Activated naive CD8-positive, alpha-beta T cell treated with anti-CD3 and anti-CD28 coated beads, Interleukin-2, amount 10 ng/mL, durations not matched to agents 7 days and 5 days (primary cell): ENCODE measurements around the gene EML4. TPM values are rescaled to one million over a fixed set of nuclear protein-coding genes. Genes with fewer than 3 reads are reported as not detected.
"Not testable (repeated sequence)": the region's sequence is repeated elsewhere in the genome, so short reads cannot be mapped to it uniquely, and the experiment has no call there.

Experiments used
- ATAC-seq: fragments of 150-1000 bp; cut with Tn5 transposase; one replicate; pipeline ENCODE4 v1.10.0; 2021; ENCODE audit warnings: low read depth, moderate library complexity
- POLR2A ChIA-PET: fragments of 350-600 bp; sonication (Branson Sonifier 250); formaldehyde crosslinking; loops from one replicate; lab custom pipeline; 2021; ENCODE audit warnings: antibody characterized with exemption; lab: Charles Lee
- DNase-seq: peaks from one replicate; pipeline ENCODE4 v3.0.0; 2021
- H3K27ac Mint-ChIP-seq: one replicate; pipeline ENCODE4 v1.8.0; 2022; ENCODE audit warnings: mild to moderate bottlenecking, mixed read lengths
- H3K27me3 Mint-ChIP-seq: one replicate; pipeline ENCODE4 v1.8.0; 2022; ENCODE audit warnings: mild to moderate bottlenecking, moderate library complexity, mixed read lengths
- H3K36me3 Mint-ChIP-seq: one replicate; pipeline ENCODE4 v1.8.0; 2021; ENCODE audit warnings: mild to moderate bottlenecking, mixed read lengths
- H3K4me1 Mint-ChIP-seq: one replicate; pipeline ENCODE4 v1.8.0; 2021; ENCODE audit warnings: mixed read lengths
- H3K4me3 Mint-ChIP-seq: one replicate; pipeline ENCODE4 v1.8.0; 2022; ENCODE audit warnings: mild to moderate bottlenecking, moderate library complexity, mixed read lengths
- H3K9me3 Mint-ChIP-seq: one replicate; pipeline ENCODE4 v1.8.0; 2021; ENCODE audit warnings: mixed read lengths
- total RNA-seq, 2 experiments: library from RNA; stranded (reverse); gene quantifications; one replicate each; pipeline ENCODE4 v1.2.3, GENCODE V29; 2021

The EML4 gene
- total RNA-seq, 2 experiments from 2014 or later = 111 to 119 TPM

DNA sequence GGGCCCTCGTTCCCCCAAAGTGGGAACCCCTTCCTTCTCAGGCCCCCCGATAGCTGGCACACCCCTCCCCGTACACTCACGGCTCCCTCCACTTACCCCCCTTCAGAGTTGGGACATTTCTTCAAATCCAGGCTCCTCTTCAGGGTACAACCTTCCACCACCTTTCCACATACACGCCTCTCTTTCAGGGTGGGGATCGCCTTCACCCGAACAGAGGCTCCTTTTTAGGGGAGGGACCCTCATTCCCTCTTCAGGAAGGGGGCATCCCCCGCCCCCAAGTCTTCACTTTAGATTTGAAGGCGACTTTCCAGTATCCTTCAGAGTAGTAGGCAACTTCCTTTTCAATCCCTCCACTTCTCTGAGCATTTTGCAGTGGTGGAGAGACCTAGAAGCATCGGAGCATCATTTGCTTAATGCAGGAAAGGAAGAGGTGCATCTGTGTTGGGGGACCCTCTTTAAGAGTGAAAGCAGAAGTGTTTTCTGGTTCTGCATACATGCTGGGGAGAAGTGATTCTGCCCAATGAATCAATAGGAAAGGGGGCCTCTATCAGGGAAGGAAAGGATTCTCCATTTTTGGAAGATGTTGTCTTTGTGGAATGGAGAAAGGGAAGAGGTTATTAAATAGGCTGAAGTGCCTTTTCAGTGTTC lies 845 bp downstream of the EML4 start:
- H3K27me3 Mint-ChIP-seq = no peaks in the 10 kb centered on the region
- peaks cover 25% of the 10 kb centered on the region for H3K4me1 Mint-ChIP-seq
- peaks cover 2% of the 10 kb centered on the region for H3K36me3 Mint-ChIP-seq
- ATAC-seq (peak; percentile 14), DNase-seq (no peak)
- H3K9me3 Mint-ChIP-seq = no peaks in the 10 kb centered on the region
- no peak overlapping the region for H3K4me3 Mint-ChIP-seq
- POLR2A ChIA-PET = interaction anchor here (0.6 to 5.7 kb wide), 6 partner anchors 27 to 139 kb away, joined by 3 to 45 read pairs (median 8); no protein-coding TSS in a partner anchor
- H3K27ac Mint-ChIP-seq = no peak overlapping the region

DNA sequence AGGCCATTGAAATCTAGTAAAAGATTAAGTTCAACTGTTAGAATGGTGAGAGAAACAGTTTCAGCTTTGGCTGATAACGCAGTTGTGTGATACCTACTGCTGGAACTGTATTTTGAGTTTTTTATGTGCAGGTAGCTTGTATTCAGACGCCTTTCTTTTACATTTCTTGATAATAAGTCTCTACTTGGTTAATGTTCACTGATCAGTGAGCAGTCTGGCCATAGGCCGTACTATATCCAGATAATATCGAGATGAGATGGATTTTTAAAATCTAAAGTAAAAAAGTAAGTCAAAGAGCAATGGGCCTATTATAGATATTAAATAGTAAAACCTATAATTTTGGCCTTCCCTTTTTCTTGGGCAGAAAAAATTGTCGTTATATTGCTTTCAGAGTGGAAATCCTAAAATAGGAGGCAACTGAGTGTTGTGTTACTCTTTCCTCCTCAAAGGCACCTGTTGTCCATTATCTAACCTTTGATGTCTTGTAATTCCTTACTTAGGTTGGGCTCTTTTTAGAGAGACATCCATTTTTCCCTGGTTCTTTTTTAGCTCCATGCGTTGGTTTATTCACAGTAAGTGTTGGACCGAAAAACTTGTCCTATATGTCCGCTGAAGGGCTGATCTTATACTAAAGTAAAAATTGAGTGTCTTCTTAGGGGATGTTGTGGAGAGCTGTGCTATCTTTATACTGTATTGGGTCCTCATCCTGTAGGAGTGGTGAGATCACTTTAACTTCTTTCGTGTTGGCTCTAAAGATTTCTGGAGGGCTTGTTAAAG lies 1.7 kb downstream of the EML4 start:
- no peak for ATAC-seq
- peaks cover 3% of the 10 kb centered on the region for H3K36me3 Mint-ChIP-seq
- no peak overlapping the region for H3K4me3 Mint-ChIP-seq
- no peaks in the 10 kb centered on the region for H3K27me3 Mint-ChIP-seq
- H3K4me1 Mint-ChIP-seq = peaks cover 25% of the 10 kb centered on the region
- DNase-seq = no peak
- POLR2A ChIA-PET = interaction anchor here (0.6 to 5.7 kb wide), 11 partner anchors 10 to 138 kb away, joined by 3 to 45 read pairs (median 6); no protein-coding TSS in a partner anchor
- no peak overlapping the region for H3K27ac Mint-ChIP-seq
- no peaks in the 10 kb centered on the region for H3K9me3 Mint-ChIP-seq

DNA sequence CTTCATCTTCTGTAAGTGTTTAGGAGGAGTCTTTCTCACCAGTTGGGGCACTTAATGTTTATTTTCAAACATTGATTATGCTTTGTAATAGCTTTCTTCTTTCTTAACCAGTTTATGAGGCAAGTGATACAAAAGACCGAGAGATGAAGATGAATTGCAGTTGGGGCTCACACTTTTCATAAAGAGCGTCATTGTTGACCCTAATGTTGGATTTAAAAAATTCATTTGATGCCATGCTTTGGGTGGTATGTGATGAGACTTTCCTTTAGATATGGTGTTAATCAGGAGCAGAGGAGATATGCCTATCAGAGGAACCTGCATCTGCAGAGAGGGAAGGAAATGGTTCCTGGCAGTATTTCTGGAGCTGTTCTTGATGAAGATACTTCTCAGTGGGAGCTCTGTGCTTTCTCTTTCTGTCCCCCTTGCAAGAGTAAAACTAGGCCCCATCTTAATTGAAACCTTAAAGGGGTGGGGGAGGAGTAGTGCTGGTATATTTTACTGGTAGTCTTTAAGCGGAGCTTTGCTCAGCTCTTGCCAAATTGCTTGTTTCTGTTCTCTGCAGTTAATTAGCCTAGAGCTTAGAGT lies 2.3 kb downstream of the EML4 start:
- ATAC-seq (no peak), DNase-seq (no peak)
- H3K27me3 Mint-ChIP-seq = no peaks in the 10 kb centered on the region
- peaks cover 31% of the 10 kb centered on the region for H3K4me1 Mint-ChIP-seq
- H3K4me3 Mint-ChIP-seq = no peak overlapping the region
- POLR2A ChIA-PET = interaction anchor here (0.6 to 5.7 kb wide), 11 partner anchors 9 to 331 kb away, joined by 3 to 45 read pairs (median 6); no protein-coding TSS in a partner anchor
- H3K9me3 Mint-ChIP-seq = no peaks in the 10 kb centered on the region
- peaks cover 9% of the 10 kb centered on the region for H3K36me3 Mint-ChIP-seq
- H3K27ac Mint-ChIP-seq = no peak overlapping the region

DNA sequence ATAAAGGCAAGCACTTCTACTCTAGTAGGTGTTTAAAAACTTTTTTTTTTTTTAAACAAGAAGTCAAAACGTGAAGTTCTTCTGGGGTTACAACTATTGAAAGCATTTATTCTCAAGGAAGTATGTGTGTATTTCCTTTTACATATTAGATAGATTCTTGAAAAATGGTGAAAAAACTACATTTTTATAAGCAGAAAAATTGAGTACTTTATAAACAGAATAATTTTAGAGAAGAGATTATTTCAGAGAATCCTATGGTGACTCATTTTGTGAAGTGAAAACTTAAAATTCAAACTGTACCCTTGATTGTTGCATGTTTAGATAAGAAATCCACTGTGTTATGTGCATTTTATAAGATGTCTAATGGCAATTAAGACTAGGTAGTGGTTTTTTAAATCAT lies 2.9 kb downstream of the EML4 start:
- H3K36me3 Mint-ChIP-seq = peaks cover 9% of the 10 kb centered on the region
- no peak overlapping the region for H3K27ac Mint-ChIP-seq
- DNase-seq (no peak), ATAC-seq (no peak)
- H3K4me3 Mint-ChIP-seq = no peak overlapping the region
- no peaks in the 10 kb centered on the region for H3K9me3 Mint-ChIP-seq
- H3K27me3 Mint-ChIP-seq = no peaks in the 10 kb centered on the region
- H3K4me1 Mint-ChIP-seq = peaks cover 31% of the 10 kb centered on the region
- POLR2A ChIA-PET = interaction anchor here (0.6 to 5.7 kb wide), 8 partner anchors 9 to 331 kb away, joined by 3 to 45 read pairs (median 6); no protein-coding TSS in a partner anchor

DNA sequence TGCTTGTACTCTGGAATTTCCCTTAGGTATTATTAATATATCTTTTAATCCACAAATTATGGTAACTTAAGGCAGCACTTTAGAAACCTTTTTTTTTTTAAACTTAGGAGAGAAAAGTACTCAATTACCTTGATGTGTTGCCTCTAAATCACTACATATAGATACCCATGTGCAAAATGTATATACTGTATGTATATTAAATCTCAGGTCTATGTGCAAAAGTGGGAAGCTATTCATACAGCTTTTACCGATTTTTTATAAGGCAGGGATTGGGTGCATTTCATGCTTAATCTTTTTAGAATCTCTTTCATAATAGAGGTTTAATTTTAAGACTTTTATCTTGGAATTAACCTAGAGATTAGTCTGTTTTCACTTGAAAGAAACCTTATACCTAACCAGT lies 3.4 kb downstream of the EML4 start:
- H3K9me3 Mint-ChIP-seq = no peaks in the 10 kb centered on the region
- POLR2A ChIA-PET = interaction anchor here (0.7 to 5.7 kb wide), 4 partner anchors 8 to 187 kb away, joined by 3 to 45 read pairs (median 4); no protein-coding TSS in a partner anchor
- no peak for DNase-seq
- H3K4me1 Mint-ChIP-seq = peaks cover 31% of the 10 kb centered on the region
- H3K27me3 Mint-ChIP-seq = no peaks in the 10 kb centered on the region
- no peak overlapping the region for H3K4me3 Mint-ChIP-seq
- no peak for ATAC-seq
- H3K36me3 Mint-ChIP-seq = peaks cover 9% of the 10 kb centered on the region
- H3K27ac Mint-ChIP-seq = no peak overlapping the region

DNA sequence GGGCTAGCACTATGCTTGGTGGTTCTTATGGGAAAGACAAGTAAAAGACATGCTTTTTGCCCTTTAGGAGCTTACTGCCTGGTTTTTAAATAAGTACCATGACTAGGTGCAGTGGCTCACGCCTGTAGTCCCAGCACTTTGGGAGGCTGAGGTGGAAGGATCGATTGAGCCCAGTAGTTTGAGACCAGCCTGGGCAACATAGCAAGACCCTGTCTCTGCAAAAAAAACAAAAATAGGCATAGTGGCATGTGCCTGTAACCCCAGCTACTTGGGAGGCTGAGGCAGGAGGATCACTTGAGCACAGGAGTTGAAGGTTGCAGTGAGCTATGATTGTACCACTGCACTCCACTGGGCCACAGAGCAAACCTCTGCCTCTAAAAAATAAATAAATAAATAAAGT lies 4.3 kb downstream of the EML4 start:
- H3K9me3 Mint-ChIP-seq, ATAC-seq: not testable (repeated sequence)
- peak overlapping the region; percentile 68 for H3K27ac Mint-ChIP-seq

DNA sequence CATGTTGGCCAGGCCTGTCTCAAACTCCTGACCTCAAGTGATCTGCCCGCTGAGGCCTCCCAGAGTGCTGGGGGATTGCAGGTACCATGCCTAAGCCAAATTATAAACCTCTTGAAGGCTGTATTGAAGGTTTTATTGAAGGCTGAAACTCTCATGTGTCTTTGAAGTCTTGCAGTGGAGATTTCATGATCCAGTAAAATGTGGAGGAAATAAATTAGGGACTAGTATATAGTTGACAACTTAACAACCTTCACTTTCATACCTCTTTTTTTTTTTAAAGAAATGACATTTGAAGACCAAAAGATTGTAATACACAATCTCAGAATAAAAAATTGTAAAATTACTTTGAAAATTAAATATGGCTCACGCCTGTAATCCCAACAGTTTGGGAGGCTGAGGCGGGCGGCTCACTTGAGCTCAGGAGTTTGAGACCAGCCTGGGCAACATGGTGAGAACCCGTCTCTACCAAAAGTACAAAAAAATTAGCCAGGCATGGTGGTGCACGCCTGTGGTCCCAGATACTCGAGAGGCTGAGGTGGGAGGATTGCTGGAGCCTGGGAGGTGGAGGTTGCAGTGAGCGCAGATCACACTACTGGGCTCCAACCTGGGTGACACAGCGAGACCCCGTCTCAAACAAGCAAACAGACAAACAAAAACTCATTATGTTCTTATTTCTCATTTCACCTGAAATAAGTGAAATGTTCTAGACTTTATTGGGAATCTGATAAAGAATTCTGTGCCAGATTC lies 8.0 kb downstream of the EML4 start:
- H3K36me3 Mint-ChIP-seq = peaks cover 17% of the 10 kb centered on the region
- ATAC-seq = no peak
- H3K4me1 Mint-ChIP-seq = peaks cover 45% of the 10 kb centered on the region
- POLR2A ChIA-PET = no interaction called here
- H3K27me3 Mint-ChIP-seq = no peaks in the 10 kb centered on the region
- H3K4me3 Mint-ChIP-seq = no peak overlapping the region
- no peak for DNase-seq
- no peak overlapping the region for H3K27ac Mint-ChIP-seq
- H3K9me3 Mint-ChIP-seq = no peaks in the 10 kb centered on the region

More for the DNA sequence above, 4.3 kb downstream of the EML4 start:
- not testable (repeated sequence) for DNase-seq, H3K27me3 Mint-ChIP-seq, H3K36me3 Mint-ChIP-seq, H3K4me3 Mint-ChIP-seq
- POLR2A ChIA-PET = interaction anchor here (0.7 to 5.7 kb wide), 3 partner anchors 39 to 187 kb away, joined by 3 to 45 read pairs (median 3); no protein-coding TSS in a partner anchor
- H3K4me1 Mint-ChIP-seq = peaks cover 34% of the 10 kb centered on the region

DNA sequence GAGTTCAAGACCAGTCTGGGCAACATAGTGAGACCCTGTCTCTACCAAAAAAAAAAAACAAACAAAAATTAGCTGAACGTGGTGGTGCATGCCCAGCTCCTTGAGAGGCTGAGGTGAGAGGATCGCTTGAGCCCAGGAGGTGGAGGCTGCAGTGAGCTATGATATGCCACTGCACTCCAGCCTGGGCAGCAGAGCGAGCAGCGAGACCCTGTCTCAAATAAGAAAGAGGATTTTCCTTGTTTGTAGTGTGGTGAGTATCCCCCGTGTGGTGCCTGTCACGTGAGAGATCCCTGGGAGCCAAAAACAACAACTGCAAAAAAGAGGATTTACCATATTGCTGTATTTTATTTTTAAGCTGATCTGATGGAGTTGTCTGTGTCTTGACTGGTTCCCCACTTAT lies 9.2 kb downstream of the EML4 start:
- no peak overlapping the region for H3K27ac Mint-ChIP-seq
- no peaks in the 10 kb centered on the region for H3K9me3 Mint-ChIP-seq
- H3K4me3 Mint-ChIP-seq = no peak overlapping the region
- H3K27me3 Mint-ChIP-seq = no peaks in the 10 kb centered on the region
- H3K4me1 Mint-ChIP-seq = peaks cover 43% of the 10 kb centered on the region
- POLR2A ChIA-PET = no interaction called here
- ATAC-seq (no peak), DNase-seq (no peak)
- H3K36me3 Mint-ChIP-seq = peaks cover 22% of the 10 kb centered on the region

DNA sequence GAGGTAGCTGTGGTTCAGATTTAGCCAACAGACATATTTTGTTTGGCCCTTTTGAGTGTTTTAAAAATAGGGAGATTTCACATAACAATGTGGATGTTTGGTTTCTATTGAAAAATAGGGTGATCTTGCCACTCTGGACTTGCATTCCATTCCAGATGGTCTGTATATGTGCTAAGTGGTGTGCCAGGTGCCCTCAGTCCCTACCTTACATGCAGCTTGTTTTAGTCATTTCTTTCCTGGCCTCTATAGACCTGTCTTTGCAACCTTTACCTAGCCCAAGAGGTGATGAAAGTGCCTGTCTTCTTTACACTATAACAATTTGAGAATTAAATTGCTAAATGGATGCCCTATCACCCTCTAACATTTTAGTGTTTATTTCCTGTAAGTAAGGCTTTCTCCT lies 11.1 kb downstream of the EML4 start:
- POLR2A ChIA-PET = interaction anchor here (2.1 kb wide), 1 partner anchor 9 kb away, joined by 6 read pairs; no protein-coding TSS in a partner anchor
- Mint-ChIP-seq H3K9me3 (no peaks in the 10 kb centered on the region), H3K4me1 (peaks cover 47% of the 10 kb centered on the region), H3K4me3 (no peak overlapping the region), H3K27ac (no peak overlapping the region), H3K27me3 (no peaks in the 10 kb centered on the region), H3K36me3 (peaks cover 28% of the 10 kb centered on the region)
- ATAC-seq = no peak
- no peak for DNase-seq

DNA sequence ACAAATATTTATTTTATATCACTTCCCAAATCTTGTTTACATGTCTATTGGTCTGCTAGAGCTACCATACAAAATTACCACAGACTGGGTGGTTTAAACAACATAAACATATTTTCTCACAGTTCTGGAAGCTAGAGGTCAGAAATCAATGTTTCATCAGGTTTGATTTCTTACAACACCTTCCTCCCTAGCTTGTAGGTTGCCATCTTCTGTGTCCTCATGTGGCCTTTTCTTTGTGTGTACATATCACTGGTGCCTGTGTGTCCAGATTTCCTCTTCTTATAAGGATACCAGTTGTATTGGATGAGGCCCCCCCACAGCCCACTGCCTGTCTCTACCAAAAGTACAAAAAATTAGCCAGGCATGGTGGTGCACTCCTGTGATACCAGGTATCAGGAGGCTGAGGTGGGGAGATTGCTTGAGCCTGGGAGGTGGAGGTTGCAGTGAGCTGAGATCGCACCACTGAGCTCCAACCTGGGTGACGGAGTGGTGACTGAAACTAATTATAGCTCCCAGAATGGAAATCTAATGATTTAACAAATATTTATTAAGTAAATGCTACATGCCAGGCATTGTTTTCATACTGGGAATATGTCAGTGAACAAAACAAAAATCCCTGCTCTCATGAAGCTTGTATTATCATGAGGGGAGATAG lies 13.6 kb downstream of the EML4 start:
- Mint-ChIP-seq H3K4me3 (no peak overlapping the region), H3K36me3 (peaks cover 24% of the 10 kb centered on the region), H3K27ac (no peak overlapping the region), H3K9me3 (no peaks in the 10 kb centered on the region), H3K27me3 (no peaks in the 10 kb centered on the region), H3K4me1 (peaks cover 45% of the 10 kb centered on the region)
- no peak for DNase-seq
- no peak for ATAC-seq
- POLR2A ChIA-PET = interaction anchor here (0.9 kb wide), 1 partner anchor 77 kb away, joined by 4 read pairs; no protein-coding TSS in a partner anchor

DNA sequence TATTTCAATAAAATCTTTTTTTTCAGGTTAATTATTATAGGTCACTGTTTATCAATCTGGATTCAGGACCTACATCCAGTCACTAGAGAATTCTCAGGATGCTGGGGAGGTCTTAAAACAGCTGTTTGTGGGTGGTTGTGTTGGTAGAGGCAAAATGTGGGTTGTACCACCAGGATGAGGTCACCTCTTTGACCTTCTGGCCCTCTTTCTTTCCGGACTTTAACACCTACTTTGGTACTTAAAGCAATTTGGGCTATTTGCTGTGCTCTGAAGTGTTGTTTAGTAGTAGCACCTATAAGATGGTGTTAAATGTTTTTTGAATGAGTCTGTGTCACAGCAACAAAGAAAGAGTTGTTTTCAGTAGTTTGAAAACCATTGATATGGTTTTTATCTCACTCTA lies 14.6 kb downstream of the EML4 start:
- Mint-ChIP-seq H3K36me3 (peaks cover 24% of the 10 kb centered on the region), H3K27me3 (no peaks in the 10 kb centered on the region), H3K27ac (no peak overlapping the region), H3K9me3 (no peaks in the 10 kb centered on the region), H3K4me3 (no peak overlapping the region), H3K4me1 (peaks cover 40% of the 10 kb centered on the region)
- ATAC-seq (no peak), DNase-seq (no peak)
- POLR2A ChIA-PET = interaction anchor here (0.9 kb wide), 1 partner anchor 78 kb away, joined by 4 read pairs; no protein-coding TSS in a partner anchor

DNA sequence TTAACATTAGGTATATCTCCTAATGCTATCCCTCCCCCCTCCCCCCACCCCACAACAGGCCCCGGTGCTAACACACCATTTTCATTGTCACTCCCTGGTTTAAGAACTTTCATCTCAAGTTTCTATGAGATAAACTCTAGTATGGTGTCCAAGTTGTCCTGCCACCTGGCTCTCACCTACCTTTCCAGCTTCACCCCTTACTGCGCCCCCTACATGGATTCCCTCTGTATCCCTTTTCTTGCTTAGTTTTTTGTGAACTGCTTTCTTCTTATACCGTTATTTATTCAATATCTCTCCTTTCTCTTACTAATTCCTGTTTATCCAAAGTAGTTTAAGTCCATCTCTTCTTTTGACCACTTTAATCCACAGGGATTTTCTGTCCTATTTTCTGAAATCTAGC lies 15.2 kb downstream of the EML4 start:
- H3K27ac Mint-ChIP-seq = no peak overlapping the region
- POLR2A ChIA-PET = no interaction called here

More for the DNA sequence above, 15.2 kb downstream of the EML4 start:
- Mint-ChIP-seq H3K36me3 (peaks cover 20% of the 10 kb centered on the region), H3K27me3 (no peaks in the 10 kb centered on the region), H3K4me3 (no peak overlapping the region), H3K4me1 (peaks cover 35% of the 10 kb centered on the region), H3K9me3 (no peaks in the 10 kb centered on the region)
- DNase-seq (no peak), ATAC-seq (no peak)
